ENCODE results near the gene ERC2.

The ERC2 gene

DNA sequence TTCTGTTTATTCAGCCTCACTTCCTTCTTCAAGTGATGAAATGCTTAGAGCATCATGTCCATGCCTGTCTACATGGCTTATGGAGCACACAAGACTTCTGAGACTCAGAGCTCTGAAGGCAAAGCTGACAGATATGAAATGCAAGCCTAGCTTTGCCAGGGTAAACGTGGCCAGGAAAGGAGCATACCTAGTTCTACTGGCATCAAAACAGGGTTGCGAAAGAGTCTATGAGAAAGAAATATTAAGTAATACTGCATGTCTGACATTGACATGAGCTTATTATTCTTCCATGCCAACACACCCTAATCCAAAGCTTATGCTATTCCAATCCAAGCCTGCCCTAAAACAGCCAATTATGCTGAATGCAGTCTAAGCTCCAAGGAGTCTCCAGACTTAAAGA is 391.5 kb downstream of the ERC2 start:
- Histone ChIP-seq H3K9me3 (ENCODE audit: control insufficient read depth, insufficient read depth, low read depth, low read length) (no peaks in the 10 kb centered on the region), H3K27ac (ENCODE audit: extremely low read depth, low read depth, low read length) (no peak overlapping the region), H3K36me3 (ENCODE audit: control insufficient read depth in 2 of 2, insufficient read depth in 1 of 2, low read length in 2 of 2) (no peaks in the 10 kb centered on the region), H3K4me3 (ENCODE audit: low read depth, low read length) (no peak overlapping the region), H3K4me1 (ENCODE audit: control insufficient read depth, insufficient read depth, low read length) (no peaks in the 10 kb centered on the region)
- ChIA-PET CTCF (no interaction called here), POLR2A (no interaction called here)
- TF ChIP-seq GLIS1 (tag by site-specific recombination; IDR thresholded peaks at IDR 0.05) = no peak
- no peak for TF ChIP-seq ZNF362 (tag by site-specific recombination; IDR thresholded peaks at IDR 0.05)
- TF ChIP-seq ZNF623 (tag by site-specific recombination; IDR thresholded peaks at IDR 0.05) = no peak

DNA sequence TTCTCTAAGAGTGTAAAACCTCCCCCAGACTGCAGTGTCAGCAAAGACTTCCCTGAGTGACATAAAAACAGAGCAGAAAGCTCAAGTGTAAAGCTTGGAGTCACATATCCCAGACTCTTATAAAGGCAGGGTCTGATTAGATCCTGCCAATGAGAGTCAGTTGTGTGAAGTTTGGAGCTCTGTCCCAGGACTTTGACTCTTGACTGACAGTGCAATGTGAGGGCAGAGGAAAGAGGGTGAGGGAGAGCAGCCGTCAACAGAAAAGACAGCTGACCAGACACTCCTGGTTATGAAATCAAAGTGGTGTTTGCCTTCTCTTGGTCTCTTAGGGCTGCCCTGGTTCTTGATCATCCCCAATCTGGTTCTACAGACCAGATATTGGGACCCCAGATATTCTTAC is 393.2 kb downstream of the ERC2 start:
- ChIA-PET POLR2A (no interaction called here), CTCF (no interaction called here)
- no peaks in the 10 kb centered on the region for H3K36me3 ChIP-seq (ENCODE audit: control insufficient read depth in 2 of 2, insufficient read depth in 1 of 2, low read length in 2 of 2)
- H3K4me3 ChIP-seq (ENCODE audit: low read depth, low read length) = no peak overlapping the region
- no peaks in the 10 kb centered on the region for H3K4me1 ChIP-seq (ENCODE audit: control insufficient read depth, insufficient read depth, low read length)
- H3K9me3 ChIP-seq (ENCODE audit: control insufficient read depth, insufficient read depth, low read depth, low read length) = no peaks in the 10 kb centered on the region
- no peak overlapping the region for H3K27ac ChIP-seq (ENCODE audit: extremely low read depth, low read depth, low read length)
- TF ChIP-seq ZBTB44 (tag by site-specific recombination; IDR thresholded peaks at IDR 0.05) (no peak), ZNF398 (tag by site-specific recombination; IDR thresholded peaks at IDR 0.05) (no peak), KLF7 (tag by site-specific recombination; IDR thresholded peaks at IDR 0.05; ENCODE audit: borderline replicate concordance) (no peak), ZNF2 (tag by site-specific recombination; IDR thresholded peaks at IDR 0.05) (no peak), ZNF776 (tag by site-specific recombination; IDR thresholded peaks at IDR 0.05; ENCODE audit: borderline replicate concordance) (no peak), ZBTB11 (tag by site-specific recombination; conservative IDR thresholded peaks at IDR 0.05; ENCODE audit: low read depth) (no peak), ZNF558 (tag by site-specific recombination; IDR thresholded peaks at IDR 0.05) (no peak), SETDB1 (IDR thresholded peaks at IDR 0.05; ENCODE audit: insufficient read length, low read length) (no peak), ZNF510 (tag by site-specific recombination; IDR thresholded peaks at IDR 0.05; ENCODE audit: insufficient replicate concordance) (no peak), ZNF677 (tag by site-specific recombination; IDR thresholded peaks at IDR 0.05) (no peak)
- TF ChIP-seq, protein P1, sequence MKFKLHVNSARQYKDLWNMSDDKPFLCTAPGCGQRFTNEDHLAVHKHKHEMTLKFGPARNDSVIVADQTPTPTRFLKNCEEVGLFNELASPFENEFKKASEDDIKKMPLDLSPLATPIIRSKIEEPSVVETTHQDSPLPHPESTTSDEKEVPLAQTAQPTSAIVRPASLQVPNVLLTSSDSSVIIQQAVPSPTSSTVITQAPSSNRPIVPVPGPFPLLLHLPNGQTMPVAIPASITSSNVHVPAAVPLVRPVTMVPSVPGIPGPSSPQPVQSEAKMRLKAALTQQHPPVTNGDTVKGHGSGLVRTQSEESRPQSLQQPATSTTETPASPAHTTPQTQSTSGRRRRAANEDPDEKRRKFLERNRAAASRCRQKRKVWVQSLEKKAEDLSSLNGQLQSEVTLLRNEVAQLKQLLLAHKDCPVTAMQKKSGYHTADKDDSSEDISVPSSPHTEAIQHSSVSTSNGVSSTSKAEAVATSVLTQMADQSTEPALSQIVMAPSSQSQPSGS (tag by site-specific recombination; IDR thresholded peaks at IDR 0.05; ENCODE audit: low read depth) = no peak

Data from HEK293 (cell line).